Glomerular visceral epithelial cell (primary cell): Measurements from ENCODE around the gene CBLL1.

Experiments
- DNase-seq: peaks from one replicate; pipeline ENCODE4 v3.0.0-alpha.2; 2016; ENCODE audit errors: extremely low spot score

CBLL1 gene

GRCh38 chr7:107810626-107811025, 66.7 kb downstream of the CBLL1 start:
- DNase-seq = no peak
